ENCODE results near the gene ARHGAP6.

The ARHGAP6 gene

DNA sequence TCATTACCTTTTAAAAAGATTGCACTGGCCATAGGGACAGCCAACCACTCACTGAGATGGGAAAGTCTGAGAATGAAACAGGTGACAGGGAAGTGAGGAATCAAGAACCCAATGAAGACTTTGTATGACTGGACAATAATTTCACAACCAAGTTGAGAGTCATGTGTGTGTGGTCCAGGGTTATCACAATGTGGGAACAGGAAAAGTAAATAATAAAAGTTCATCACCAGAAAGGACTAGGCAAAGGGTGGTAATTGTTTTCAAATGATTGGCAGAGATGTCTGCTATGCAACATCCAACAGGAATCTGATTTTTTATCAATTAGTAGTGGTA, 243.2 kb downstream of the ARHGAP6 start:
- no peak for ATAC-seq
- TF ChIP-seq ZC3H10 (CRISPR knock-in tag; IDR thresholded peaks at IDR 0.05) (no peak), GLIS3 (CRISPR knock-in tag; IDR thresholded peaks at IDR 0.05) (no peak), ESRRG (CRISPR knock-in tag; IDR thresholded peaks at IDR 0.05) (no peak), BACH2 (CRISPR knock-in tag; IDR thresholded peaks at IDR 0.05; ENCODE audit: borderline replicate concordance) (no peak), ZFP3 (CRISPR knock-in tag; IDR thresholded peaks at IDR 0.05) (no peak), CSDC2 (CRISPR knock-in tag; IDR thresholded peaks at IDR 0.05) (no peak), OSR1 (CRISPR knock-in tag; IDR thresholded peaks at IDR 0.05) (no peak), TCF4 (CRISPR knock-in tag; IDR thresholded peaks at IDR 0.05; ENCODE audit: borderline replicate concordance) (no peak)

DNA sequence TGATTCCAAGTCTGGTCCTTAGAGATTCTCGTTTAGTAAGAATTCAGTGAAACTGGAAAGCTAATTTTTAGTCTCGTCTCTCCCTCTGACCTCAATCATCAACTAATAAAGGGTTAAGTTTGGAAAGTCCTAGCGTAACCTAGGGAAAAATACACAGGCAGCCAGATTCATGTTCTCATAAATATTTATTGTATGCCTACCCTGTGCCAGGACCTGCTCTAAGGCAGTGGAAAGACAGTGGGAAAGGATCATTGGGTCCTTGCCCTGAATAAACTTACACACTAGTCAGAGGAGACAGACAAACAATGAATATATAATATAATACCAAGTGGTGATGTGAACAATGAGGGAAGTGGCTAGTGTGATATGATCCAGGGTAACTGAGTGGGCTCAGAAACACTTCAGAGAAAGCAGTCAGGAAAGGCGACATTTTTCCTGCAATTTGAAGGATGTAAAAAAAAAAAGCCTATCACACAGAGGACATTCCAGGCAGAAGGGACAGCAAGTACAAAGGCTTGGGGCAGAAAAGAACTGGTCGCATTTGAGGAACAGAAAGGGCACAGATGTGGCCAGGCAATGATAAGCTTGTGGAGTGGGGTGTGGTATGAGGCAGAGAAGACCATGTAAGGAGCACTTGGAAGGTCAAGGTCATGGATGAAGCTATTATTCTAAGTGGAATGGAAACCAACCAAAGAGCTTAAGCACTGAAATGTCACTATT, 243.8 kb downstream of the ARHGAP6 start:
- TF ChIP-seq ARNTL (CRISPR knock-in tag; IDR thresholded peaks at IDR 0.05; ENCODE audit: borderline replicate concordance, low read depth) (no peak), ZNF70 (CRISPR knock-in tag; IDR thresholded peaks at IDR 0.05) (no peak), ZC3H10 (CRISPR knock-in tag; IDR thresholded peaks at IDR 0.05) (no peak), ZFP30 (CRISPR knock-in tag; IDR thresholded peaks at IDR 0.05) (no peak), CSDC2 (CRISPR knock-in tag; IDR thresholded peaks at IDR 0.05) (no peak), SNAI2 (CRISPR knock-in tag; IDR thresholded peaks at IDR 0.05) (no peak), TOX (CRISPR knock-in tag; IDR thresholded peaks at IDR 0.05; ENCODE audit: borderline replicate concordance) (no peak), ZFP3 (CRISPR knock-in tag; IDR thresholded peaks at IDR 0.05) (no peak), ZNF8 (CRISPR knock-in tag; IDR thresholded peaks at IDR 0.05) (no peak), BACH2 (CRISPR knock-in tag; IDR thresholded peaks at IDR 0.05; ENCODE audit: borderline replicate concordance) (no peak), GLIS3 (CRISPR knock-in tag; IDR thresholded peaks at IDR 0.05) (no peak), OSR1 (CRISPR knock-in tag; IDR thresholded peaks at IDR 0.05) (no peak), RARB (CRISPR knock-in tag; IDR thresholded peaks at IDR 0.05) (no peak)
- TF ChIP-seq, protein P1, sequence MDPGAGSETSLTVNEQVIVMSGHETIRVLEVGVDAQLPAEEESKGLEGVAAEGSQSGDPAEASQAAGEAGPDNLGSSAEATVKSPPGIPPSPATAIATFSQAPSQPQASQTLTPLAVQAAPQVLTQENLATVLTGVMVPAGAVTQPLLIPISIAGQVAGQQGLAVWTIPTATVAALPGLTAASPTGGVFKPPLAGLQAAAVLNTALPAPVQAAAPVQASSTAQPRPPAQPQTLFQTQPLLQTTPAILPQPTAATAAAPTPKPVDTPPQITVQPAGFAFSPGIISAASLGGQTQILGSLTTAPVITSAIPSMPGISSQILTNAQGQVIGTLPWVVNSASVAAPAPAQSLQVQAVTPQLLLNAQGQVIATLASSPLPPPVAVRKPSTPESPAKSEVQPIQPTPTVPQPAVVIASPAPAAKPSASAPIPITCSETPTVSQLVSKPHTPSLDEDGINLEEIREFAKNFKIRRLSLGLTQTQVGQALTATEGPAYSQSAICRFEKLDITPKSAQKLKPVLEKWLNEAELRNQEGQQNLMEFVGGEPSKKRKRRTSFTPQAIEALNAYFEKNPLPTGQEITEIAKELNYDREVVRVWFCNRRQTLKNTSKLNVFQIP (CRISPR knock-in tag; IDR thresholded peaks at IDR 0.05; ENCODE audit: borderline replicate concordance, low read depth): no peak
- TF ChIP-seq, protein P2, sequence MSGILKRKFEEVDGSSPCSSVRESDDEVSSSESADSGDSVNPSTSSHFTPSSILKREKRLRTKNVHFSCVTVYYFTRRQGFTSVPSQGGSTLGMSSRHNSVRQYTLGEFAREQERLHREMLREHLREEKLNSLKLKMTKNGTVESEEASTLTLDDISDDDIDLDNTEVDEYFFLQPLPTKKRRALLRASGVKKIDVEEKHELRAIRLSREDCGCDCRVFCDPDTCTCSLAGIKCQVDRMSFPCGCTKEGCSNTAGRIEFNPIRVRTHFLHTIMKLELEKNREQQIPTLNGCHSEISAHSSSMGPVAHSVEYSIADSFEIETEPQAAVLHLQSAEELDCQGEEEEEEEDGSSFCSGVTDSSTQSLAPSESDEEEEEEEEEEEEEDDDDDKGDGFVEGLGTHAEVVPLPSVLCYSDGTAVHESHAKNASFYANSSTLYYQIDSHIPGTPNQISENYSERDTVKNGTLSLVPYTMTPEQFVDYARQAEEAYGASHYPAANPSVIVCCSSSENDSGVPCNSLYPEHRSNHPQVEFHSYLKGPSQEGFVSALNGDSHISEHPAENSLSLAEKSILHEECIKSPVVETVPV (CRISPR knock-in tag; IDR thresholded peaks at IDR 0.05): no peak
- TF ChIP-seq, protein P3, sequence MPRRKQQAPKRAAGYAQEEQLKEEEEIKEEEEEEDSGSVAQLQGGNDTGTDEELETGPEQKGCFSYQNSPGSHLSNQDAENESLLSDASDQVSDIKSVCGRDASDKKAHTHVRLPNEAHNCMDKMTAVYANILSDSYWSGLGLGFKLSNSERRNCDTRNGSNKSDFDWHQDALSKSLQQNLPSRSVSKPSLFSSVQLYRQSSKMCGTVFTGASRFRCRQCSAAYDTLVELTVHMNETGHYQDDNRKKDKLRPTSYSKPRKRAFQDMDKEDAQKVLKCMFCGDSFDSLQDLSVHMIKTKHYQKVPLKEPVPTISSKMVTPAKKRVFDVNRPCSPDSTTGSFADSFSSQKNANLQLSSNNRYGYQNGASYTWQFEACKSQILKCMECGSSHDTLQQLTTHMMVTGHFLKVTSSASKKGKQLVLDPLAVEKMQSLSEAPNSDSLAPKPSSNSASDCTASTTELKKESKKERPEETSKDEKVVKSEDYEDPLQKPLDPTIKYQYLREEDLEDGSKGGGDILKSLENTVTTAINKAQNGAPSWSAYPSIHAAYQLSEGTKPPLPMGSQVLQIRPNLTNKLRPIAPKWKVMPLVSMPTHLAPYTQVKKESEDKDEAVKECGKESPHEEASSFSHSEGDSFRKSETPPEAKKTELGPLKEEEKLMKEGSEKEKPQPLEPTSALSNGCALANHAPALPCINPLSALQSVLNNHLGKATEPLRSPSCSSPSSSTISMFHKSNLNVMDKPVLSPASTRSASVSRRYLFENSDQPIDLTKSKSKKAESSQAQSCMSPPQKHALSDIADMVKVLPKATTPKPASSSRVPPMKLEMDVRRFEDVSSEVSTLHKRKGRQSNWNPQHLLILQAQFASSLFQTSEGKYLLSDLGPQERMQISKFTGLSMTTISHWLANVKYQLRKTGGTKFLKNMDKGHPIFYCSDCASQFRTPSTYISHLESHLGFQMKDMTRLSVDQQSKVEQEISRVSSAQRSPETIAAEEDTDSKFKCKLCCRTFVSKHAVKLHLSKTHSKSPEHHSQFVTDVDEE (CRISPR knock-in tag; IDR thresholded peaks at IDR 0.05): no peak

GRCh38 chrX:11420851-11421250, 244.9 kb downstream of the ARHGAP6 start:
- ATAC-seq: no peak
- TF ChIP-seq ESRRG (CRISPR knock-in tag; IDR thresholded peaks at IDR 0.05) (no peak), PPARA (CRISPR knock-in tag; IDR thresholded peaks at IDR 0.05; ENCODE audit: borderline replicate concordance) (no peak), GLIS3 (CRISPR knock-in tag; IDR thresholded peaks at IDR 0.05) (no peak), ZC3H10 (CRISPR knock-in tag; IDR thresholded peaks at IDR 0.05) (no peak), ZNF8 (CRISPR knock-in tag; IDR thresholded peaks at IDR 0.05) (no peak)

More for the DNA sequence above, 243.8 kb downstream of the ARHGAP6 start:
- no peak for ATAC-seq

- ATAC-seq: no peak
- TF ChIP-seq RARB (CRISPR knock-in tag; IDR thresholded peaks at IDR 0.05) (no peak), ESRRG (CRISPR knock-in tag; IDR thresholded peaks at IDR 0.05) (no peak), SNAI2 (CRISPR knock-in tag; IDR thresholded peaks at IDR 0.05) (no peak), ZNF8 (CRISPR knock-in tag; IDR thresholded peaks at IDR 0.05) (no peak), TOX (CRISPR knock-in tag; IDR thresholded peaks at IDR 0.05; ENCODE audit: borderline replicate concordance) (no peak), ZC3H10 (CRISPR knock-in tag; IDR thresholded peaks at IDR 0.05) (no peak), ARNTL (CRISPR knock-in tag; IDR thresholded peaks at IDR 0.05; ENCODE audit: borderline replicate concordance, low read depth) (no peak), ZFP3 (CRISPR knock-in tag; IDR thresholded peaks at IDR 0.05) (no peak), ZNF70 (CRISPR knock-in tag; IDR thresholded peaks at IDR 0.05) (no peak), GLIS3 (CRISPR knock-in tag; IDR thresholded peaks at IDR 0.05) (no peak), CREB5 (CRISPR knock-in tag; IDR thresholded peaks at IDR 0.05; ENCODE audit: low read depth) (no peak)
- TF ChIP-seq, protein P2 (CRISPR knock-in tag; IDR thresholded peaks at IDR 0.05): no peak
- TF ChIP-seq, protein P3 (CRISPR knock-in tag; IDR thresholded peaks at IDR 0.05): no peak
Measured at GRCh38 chrX:11419102-11419501, 246.6 kb downstream of the ARHGAP6 start.
